Effector memory CD4-positive, alpha-beta T cell (primary cell): Measurements from ENCODE around the gene PRICKLE1.
"Not testable (repeated sequence)": the region's sequence is repeated elsewhere in the genome, so short reads cannot be mapped to it uniquely, and the experiment has no call there.

Experiments
- DNase-seq, 3 donors: peaks; one replicate each; pipeline ENCODE4 v3.0.0-alpha.2; 2020
- H3K27ac ChIP-seq: 2 replicates; pipeline ENCODE4 v1.7.0; 2013; ENCODE audit warnings: mild to moderate bottlenecking, low read length, moderate library complexity; ENCODE audit not compliant: insufficient read depth, poor library complexity, severe bottlenecking
- H3K27me3 ChIP-seq: replicated peaks from 2 replicates; pipeline ENCODE4 v1.7.0; 2013; ENCODE audit warnings: mild to moderate bottlenecking, low read length; ENCODE audit not compliant: insufficient read depth, control insufficient read depth, poor library complexity, severe bottlenecking
- H3K36me3 ChIP-seq: 2 replicates; pipeline ENCODE4 v1.7.0; 2013; ENCODE audit warnings: mild to moderate bottlenecking, low read length, moderate library complexity; ENCODE audit not compliant: control insufficient read depth, insufficient read depth
- H3K4me1 ChIP-seq: 2 replicates; pipeline ENCODE4 v1.7.0; 2013; ENCODE audit warnings: low read length, mild to moderate bottlenecking; ENCODE audit not compliant: control insufficient read depth, insufficient read depth, poor library complexity, severe bottlenecking
- H3K4me3 ChIP-seq: 2 replicates; pipeline ENCODE4 v1.7.0; 2013; ENCODE audit warnings: low read length, low read depth, mild to moderate bottlenecking; ENCODE audit not compliant: insufficient read depth, poor library complexity, severe bottlenecking
- H3K9me3 ChIP-seq: 2 replicates; pipeline ENCODE4 v1.7.0; 2013; ENCODE audit warnings: mild to moderate bottlenecking, low read length, moderate library complexity; ENCODE audit not compliant: control insufficient read depth

The PRICKLE1 gene

GRCh38 chr12:42560977-42561376, 28.6 kb downstream of the PRICKLE1 start:
- no peak overlapping the region for H3K4me3 ChIP-seq
- peaks cover 3% of the 10 kb centered on the region for H3K27me3 ChIP-seq
- no peak overlapping the region for H3K27ac ChIP-seq
- H3K4me1 ChIP-seq: no peaks in the 10 kb centered on the region
- no peaks in the 10 kb centered on the region for H3K36me3 ChIP-seq
- DNase-seq: no peak
- H3K9me3 ChIP-seq: no peaks in the 10 kb centered on the region

- Histone ChIP-seq H3K27me3 (no peaks in the 10 kb centered on the region), H3K36me3 (no peaks in the 10 kb centered on the region), H3K4me1 (no peaks in the 10 kb centered on the region), H3K9me3 (no peaks in the 10 kb centered on the region), H3K4me3 (no peak overlapping the region), H3K27ac (no peak overlapping the region)
- DNase-seq: no peak
Observed at GRCh38 chr12:42557586-42558172, 31.9 kb downstream of the PRICKLE1 start.

DNA sequence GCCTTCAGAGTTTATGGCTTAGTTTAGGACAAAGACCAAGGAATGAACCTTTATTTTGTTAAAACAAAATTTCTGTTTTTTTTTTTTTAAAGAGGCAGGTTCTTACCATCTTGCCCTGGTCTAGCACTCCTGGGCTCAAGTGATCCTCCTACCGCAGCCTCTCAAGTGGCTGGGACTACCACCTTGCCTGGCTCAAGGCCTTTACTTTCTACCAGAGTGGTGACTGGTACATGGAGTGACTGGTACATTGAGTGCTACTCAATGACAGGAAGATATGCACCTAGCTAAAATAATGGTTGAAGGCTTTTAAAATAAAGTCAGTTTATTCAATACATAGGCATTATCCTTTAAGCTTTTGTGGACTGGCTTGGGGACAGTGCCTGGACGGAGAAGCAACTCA, 32.6 kb downstream of the PRICKLE1 start:
- Histone ChIP-seq H3K9me3 (no peaks in the 10 kb centered on the region), H3K36me3 (no peaks in the 10 kb centered on the region), H3K4me1 (no peaks in the 10 kb centered on the region), H3K27ac (no peak overlapping the region), H3K4me3 (no peak overlapping the region), H3K27me3 (no peaks in the 10 kb centered on the region)
- no peak for DNase-seq

GRCh38 chr12:42552822-42553221, 36.7 kb downstream of the PRICKLE1 start:
- Histone ChIP-seq H3K27me3 (no peaks in the 10 kb centered on the region), H3K36me3 (no peaks in the 10 kb centered on the region), H3K4me3 (no peak overlapping the region), H3K27ac (no peak overlapping the region), H3K9me3 (no peaks in the 10 kb centered on the region), H3K4me1 (no peaks in the 10 kb centered on the region)
- DNase-seq: no peak

DNA sequence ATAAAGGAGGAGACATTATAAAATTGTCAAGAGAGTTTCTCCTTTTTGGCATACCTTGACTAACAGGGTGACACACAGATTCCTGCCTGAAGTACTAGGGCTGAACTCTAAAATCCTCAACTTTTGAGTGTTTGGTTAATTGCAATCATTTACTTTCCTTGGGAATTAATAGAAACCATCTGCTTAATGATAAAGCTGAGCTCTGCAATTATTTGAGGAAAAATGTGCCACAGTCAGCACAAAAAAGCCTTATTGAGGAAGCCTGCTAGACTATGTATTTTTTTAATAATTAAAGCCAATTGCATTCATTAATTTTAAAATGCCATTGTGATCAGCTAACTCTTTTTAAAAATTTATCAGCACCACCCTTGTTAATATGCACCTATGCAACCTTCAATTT, 38.7 kb downstream of the PRICKLE1 start:
- Histone ChIP-seq H3K4me3 (no peak overlapping the region), H3K27ac (no peak overlapping the region), H3K9me3 (no peaks in the 10 kb centered on the region), H3K4me1 (no peaks in the 10 kb centered on the region), H3K27me3 (no peaks in the 10 kb centered on the region), H3K36me3 (no peaks in the 10 kb centered on the region)
- no peak for DNase-seq

DNA sequence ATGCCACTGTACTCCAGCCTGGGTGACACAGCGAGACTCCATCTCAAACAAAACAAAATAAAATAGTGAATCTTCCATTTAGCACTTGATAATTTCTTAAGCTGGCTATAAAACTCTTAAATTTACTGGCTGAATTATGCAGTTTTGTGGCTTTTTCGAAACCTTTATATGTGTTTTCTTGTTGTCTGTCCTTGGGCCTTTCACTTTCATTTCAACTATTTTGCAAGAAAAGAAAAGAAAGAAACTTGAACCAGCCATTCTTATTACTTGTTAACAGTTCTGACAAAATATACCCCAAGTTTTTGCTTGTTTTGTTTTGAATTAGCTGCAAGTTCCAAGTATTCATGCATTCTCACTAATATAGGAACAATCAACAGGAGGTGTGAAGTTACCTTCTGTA, 42.8 kb downstream of the PRICKLE1 start:
- Histone ChIP-seq H3K27ac (no peak overlapping the region), H3K27me3 (no peaks in the 10 kb centered on the region), H3K4me3 (no peak overlapping the region), H3K36me3 (no peaks in the 10 kb centered on the region), H3K4me1 (no peaks in the 10 kb centered on the region), H3K9me3 (no peaks in the 10 kb centered on the region)
- DNase-seq: no peak

DNA sequence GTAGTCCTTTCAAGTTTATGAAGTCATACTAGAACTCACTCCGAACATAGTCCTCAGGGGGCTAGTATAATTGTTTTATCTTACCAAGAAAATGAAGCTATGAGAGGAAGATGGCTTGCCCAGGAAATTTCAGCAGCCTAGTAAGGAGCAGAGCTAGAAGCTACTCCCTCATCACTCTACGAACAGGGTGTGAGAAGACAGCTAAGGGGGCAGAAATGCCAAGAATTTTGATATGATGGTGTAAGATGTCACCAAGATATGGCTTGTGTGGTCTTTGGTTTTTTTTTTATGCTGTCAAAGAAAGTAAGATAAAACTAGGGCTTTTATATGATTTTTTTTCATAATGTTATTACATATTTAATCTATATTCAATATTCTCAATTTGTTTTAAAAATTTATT, 47.6 kb downstream of the PRICKLE1 start:
- Histone ChIP-seq H3K27ac (no peak overlapping the region), H3K4me3 (no peak overlapping the region), H3K27me3 (no peaks in the 10 kb centered on the region), H3K9me3 (no peaks in the 10 kb centered on the region), H3K4me1 (no peaks in the 10 kb centered on the region), H3K36me3 (no peaks in the 10 kb centered on the region)
- no peak for DNase-seq

- not testable (repeated sequence) for H3K4me1 ChIP-seq, H3K9me3 ChIP-seq, H3K27me3 ChIP-seq, H3K4me3 ChIP-seq, DNase-seq, H3K36me3 ChIP-seq, H3K27ac ChIP-seq
Observed at GRCh38 chr12:42541308-42541707, 48.2 kb downstream of the PRICKLE1 start.

DNA sequence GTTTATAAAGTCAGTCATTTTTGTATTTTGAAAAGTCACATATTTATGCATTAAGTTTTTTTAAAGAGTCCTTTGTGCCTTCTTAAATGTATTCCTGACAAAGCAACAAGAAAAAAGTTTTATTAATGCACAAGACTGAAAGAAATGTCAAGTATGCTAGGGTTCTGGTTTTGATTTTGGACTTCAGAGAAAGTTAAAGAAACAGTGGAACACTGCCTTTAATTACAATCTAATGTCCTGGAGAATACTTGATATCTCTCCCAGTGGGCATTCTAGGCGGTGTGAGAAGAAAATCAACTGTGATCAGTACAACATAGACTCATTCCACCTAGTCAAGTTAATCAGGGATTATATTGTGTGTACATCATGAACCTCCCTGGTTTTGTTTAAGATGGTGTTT, 49.9 kb downstream of the PRICKLE1 start:
- H3K36me3 ChIP-seq: no peaks in the 10 kb centered on the region
- H3K9me3 ChIP-seq: no peaks in the 10 kb centered on the region
- H3K4me1 ChIP-seq: no peaks in the 10 kb centered on the region
- no peak for DNase-seq
- no peak overlapping the region for H3K27ac ChIP-seq
- no peaks in the 10 kb centered on the region for H3K27me3 ChIP-seq
- no peak overlapping the region for H3K4me3 ChIP-seq

DNA sequence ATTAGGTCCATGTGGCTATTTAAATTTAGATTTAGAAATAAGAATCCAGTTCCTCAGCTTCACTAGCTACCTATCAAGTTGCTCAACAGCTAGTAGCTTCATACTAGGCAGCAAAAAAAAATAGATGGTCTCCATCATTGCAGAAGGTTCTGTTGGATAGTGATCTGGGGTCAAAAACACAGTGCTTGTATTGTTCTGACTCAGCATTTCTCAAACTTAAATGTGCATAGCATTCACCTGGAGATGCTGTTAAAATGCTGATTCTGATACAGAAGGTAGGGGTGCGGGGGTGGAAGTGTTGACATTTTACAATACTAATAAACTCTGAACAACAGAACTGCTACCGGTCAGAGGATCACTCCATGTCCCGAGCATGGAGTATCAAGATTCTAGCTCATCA, 51.3 kb downstream of the PRICKLE1 start:
- Histone ChIP-seq H3K36me3 (no peaks in the 10 kb centered on the region), H3K9me3 (no peaks in the 10 kb centered on the region), H3K27me3 (no peaks in the 10 kb centered on the region), H3K4me3 (no peak overlapping the region), H3K4me1 (no peaks in the 10 kb centered on the region), H3K27ac (no peak overlapping the region)
- no peak for DNase-seq
